NCI-H146 treated with DMSO at 0.1 percent for 48 hours (cell line): Measurements from ENCODE around the gene DPEP2NB.
"Not testable (repeated sequence)": the region's sequence is repeated elsewhere in the genome, so short reads cannot be mapped to it uniquely, and the experiment has no call there.

Source experiments
- DNase-seq: peaks from one replicate; lab custom pipeline; 2025; ENCODE audit not compliant: unreplicated experiment; lab: John Stamatoyannopoulos, UW

The DPEP2NB gene

GRCh38 chr16:68015681-68016080 lies at the start of gene DPEP2NB:
DPEP2NB (minus strand) TSS chr16:68015911; CDS start chr16:68015770, 141 bp downstream.
- DNase-seq: no peak

DNA sequence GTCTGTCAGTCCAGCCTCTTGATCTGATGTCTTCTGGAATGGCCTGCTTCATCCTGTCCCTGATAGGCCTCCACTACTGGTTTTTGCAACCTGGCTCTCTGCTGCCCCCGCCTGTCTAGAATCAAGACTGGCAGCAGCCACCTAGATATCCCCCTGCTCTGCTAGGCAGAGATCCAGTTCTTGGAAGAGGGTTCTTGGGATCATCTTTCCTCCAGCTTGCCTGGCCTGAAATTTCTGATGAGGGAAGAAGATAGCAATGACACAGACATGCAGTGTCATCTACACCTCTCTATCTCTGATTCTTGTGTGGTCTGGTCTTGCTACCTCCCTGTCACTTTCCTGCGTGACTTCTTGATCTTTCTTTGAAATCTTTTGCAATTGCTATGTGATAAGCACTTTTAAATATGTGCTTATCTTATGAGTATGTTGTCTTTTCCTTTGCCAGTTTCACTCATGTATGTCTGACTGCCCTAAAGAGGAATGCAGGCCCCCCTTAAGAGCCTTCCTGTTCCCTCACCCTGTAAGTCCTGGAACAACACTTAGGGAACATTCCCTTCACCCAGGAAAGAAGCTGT lies 49.2 kb upstream of the DPEP2NB start:
- peak; percentile 2 for DNase-seq

DNA sequence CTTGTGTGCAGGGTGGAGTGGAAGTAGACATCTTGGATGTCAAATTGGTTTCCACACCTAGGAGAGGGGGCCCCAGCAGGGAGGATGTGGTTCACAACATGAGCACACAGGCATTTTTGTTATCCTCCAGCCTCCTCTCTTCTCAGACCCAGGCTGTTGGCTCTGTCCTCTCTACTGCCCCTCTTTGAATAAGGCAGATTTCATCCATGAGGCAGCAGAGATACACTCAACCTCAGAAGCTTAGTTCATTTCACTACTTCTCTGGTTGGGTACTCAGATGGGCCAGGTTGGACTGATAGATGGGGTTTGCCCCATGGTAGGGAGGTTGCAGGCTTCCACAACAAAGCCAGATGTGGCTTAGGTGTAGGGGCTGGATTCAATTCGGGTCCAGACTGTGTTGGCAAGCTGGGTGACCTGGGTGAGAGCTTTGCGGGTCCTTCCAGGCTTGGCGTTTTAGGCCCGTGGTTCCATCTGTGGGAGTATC lies 47.2 kb upstream of the DPEP2NB start:
- DNase-seq: no peak

- DNase-seq: no peak
Observed at GRCh38 chr16:68061396-68061795, 45.7 kb upstream of the DPEP2NB start.

DNA sequence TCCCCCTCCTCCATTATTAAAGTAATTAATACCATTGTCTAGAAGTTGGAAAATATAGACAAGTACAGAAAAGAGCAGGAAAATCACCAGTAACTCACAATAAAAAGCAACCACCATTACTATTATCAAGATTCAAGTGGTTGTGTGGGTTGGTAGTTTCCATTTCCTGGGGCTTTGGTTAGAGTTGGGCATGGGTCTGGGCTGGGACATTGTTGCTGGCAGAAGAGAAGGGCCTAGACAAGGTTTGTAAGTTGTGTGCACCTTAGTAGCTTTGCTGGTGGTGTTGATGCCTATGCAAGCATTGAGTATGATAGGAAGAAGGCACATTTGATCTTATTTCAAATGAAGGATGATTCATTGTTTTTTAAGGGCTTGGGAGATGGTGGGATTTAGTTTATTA lies 44.1 kb upstream of the DPEP2NB start:
- no peak for DNase-seq

GRCh38 chr16:68055395-68055794 lies 39.7 kb upstream of the DPEP2NB start:
- DNase-seq: no peak

GRCh38 chr16:68049449-68049848 lies 33.7 kb upstream of the DPEP2NB start:
- DNase-seq: no peak

DNA sequence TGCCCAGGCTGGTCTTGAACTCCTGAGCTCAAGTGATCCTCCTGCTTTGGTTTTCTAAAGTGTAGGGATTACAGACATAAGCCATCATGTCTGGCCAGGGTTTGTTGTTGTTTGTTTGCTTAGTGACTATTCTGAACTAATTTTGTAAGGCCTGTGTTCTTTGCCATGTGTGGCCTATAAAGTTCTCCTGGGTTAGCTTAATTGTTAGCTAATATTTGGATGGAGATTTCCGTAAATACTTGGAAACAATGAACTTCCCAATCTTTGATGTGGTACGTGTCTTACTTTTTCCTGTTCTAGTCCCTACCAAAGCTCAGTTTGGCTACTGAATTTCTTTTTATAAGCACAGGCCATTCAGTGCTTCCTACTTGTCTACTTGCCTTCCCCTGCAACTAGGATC lies 32.3 kb upstream of the DPEP2NB start:
- no peak for DNase-seq

DNA sequence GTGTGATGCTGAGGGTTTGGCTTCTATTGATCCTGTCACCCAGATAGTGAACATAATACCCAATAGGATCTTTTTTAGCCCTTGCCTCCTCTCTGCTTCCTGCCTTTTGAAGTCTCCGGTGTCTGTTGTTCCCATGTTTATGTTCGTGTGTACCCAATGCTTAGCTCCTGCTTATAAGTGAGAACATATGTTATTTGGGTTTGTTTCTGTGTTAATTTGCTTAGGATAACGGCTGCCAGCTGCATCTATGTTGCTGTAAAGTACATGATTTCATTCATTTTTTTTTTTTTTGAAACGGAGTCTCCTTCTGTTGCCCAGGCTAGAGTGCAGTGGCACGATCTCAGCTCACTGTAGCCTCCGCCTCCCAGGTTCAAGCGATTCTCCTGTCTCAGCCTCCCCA lies 30.4 kb upstream of the DPEP2NB start:
- DNase-seq: no peak

DNA sequence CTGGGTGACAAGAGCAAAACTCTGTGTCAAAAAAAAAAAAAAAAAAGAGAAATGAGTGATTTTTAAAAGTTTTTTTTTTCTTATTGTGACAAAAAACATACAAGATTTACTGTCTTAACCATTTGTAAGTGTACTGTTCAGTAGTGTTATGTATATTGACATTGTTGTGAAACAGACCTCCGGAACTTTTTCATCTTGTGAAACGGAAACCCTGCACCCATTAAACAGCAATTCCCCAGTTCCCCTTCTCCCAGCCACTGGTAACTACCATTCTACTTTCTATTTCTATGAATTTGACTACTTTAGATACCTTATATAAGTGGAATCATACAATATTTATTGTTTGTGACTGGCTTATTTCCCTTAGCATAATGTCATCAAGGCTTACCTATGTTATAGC lies 26.1 kb upstream of the DPEP2NB start:
- DNase-seq: no peak

GRCh38 chr16:68040506-68041288 lies 25.0 kb upstream of the DPEP2NB start:
- DNase-seq: peak; percentile 18

DNA sequence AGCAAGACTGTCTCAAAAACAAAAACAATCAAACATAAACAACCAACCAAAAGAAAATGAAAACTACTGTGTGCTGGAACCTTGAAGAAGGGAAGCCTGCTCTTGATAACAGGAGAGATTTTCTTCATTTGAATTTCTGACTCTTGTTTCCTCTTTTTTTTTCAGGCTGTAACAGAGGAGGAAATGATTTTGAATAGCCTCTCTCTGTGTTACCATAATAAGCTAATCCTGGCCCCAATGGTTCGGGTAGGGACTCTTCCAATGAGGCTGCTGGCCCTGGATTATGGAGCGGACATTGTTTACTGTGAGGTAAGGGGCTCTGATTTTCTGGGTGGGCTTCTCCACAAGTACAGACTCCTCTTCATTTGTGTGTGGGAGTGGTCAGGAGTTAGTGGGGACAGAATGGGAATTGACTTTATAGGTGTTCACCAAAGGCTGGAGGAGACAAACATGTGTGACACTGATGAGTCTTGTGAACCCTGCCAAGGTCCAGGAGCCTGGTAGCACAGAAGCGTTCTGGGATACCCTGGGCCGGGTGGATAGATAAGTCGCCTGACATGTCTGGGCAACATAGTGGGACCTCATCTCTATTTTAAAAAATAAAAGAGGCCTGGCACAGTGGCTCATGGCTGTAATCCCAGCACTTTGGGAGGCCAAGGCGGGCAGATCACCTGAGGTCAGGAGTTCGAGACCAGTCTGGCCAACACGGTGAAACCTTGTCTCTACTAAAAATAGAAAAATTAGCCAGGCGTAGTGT lies 22.3 kb upstream of the DPEP2NB start:
- no peak for DNase-seq

DNA sequence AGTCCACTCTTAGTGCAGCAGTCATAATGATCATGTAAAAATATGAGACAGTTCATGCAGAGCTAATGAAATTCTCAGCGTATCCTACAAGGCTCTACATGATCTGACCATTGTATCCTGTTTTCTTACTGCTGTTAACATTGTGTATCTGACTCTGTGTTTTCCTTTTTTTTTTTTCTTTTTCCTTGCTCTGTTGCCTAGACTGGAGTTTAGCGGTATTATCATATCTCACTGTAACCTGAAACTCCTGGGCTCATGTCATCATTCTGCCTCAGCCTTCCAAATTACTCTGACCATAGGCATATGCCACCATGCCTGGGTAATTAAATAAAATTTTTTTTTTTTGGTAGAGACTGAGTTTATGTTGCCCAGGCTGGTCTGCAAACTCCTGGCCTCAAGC lies 19.5 kb upstream of the DPEP2NB start:
- no peak for DNase-seq

DNA sequence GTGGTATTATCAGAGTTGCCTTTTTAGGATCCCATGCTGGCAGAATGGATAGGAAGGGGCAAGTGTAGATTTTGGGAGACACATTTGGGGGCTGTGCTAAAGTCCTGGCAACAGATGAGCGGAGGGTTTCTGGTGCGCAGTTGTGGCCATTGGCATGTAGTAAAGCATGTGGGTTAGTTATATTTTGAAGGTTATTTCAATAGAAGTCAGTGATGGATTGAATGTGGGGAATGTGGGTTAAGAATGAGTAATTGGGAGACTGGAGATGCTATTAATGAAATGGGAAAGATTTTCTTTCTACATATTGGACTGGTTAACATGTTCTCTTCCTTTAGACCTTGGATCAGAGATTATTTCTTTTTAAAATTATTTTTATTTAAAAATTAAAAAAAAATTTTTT lies 17.4 kb upstream of the DPEP2NB start:
- DNase-seq: no peak

- DNase-seq: no peak
Observed at GRCh38 chr16:68031951-68032350, 16.2 kb upstream of the DPEP2NB start.

DNA sequence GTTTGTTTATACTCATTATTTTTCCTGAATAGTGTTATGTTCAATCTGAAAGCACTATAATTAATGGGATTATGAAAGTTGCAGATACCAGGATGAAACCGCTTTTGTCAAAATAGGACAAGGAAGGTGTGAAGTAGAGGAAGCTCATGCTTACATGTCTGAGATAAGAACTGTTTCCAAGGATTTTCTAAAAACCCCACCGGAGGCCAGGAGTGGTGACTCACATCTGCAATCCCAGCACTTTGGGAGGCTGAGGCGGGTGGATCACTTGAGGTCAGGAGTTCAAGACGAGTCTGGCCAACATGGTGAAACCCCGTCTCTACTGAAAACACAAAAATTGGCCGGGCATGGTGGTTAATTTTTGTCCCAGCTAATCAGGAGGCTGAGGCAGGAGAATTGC lies 14.4 kb upstream of the DPEP2NB start:
- not testable (repeated sequence) for DNase-seq

- no peak for DNase-seq
Observed at GRCh38 chr16:68028996-68029395, 13.3 kb upstream of the DPEP2NB start.

DNA sequence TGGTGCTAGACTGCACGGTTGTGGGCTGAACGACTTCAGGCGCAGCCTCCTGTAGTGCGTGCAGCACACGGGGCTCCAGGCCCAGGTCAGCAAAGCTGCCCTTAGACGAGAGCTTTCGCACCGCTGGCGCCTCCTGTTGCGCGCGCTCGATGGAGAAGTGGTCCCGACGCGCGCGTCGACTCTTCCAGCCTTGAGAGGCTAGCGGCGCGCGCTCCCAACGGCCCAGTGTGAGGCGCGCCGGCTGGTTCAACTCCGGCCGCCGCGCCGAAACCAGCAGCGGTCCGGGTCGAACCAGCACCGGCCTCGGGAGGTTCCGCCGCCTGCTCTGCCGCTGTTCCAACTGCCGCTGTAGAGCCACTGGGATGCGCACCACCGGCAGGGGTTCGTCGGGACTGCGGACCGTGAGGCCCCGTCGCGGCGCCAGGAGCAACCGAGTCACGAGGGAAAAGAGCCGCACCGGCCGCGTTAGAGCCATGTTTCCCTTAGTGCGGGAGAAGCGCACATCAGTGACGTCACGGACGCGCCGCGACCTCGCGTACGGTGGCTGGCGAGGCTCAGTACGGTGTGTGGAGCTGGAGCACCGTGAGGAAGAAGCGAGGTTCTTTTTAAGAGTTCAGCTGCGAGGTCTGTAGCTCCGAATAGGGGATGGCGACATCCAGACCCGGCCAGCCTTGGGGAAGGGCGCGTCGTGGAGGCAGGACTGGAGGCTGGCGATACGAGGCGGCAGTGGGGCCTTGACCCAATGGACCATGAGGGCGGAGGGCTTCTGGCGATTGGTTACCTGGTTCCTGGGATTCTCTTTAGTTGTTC lies 7.2 kb upstream of the DPEP2NB start, which contains the start of the genes DDX28 and DUS2:
TSS of gene DDX28 (minus strand) at position 505 of the 810 bp plus-strand sequence. CDS start at position 475, 30 bp downstream.
TSS of gene DUS2 (plus strand) at position 557 of the 810 bp plus-strand sequence. CDS start 14,740 bp downstream, outside the sequence.
- DNase-seq: peak; percentile 33

GRCh38 chr16:68022278-68022727 lies 6.6 kb upstream of the DPEP2NB start:
- no peak for DNase-seq

- no peak for DNase-seq
Observed at GRCh38 chr16:68021490-68021889, 5.8 kb upstream of the DPEP2NB start.
